SH-SY5Y (cell line): ENCODE data around the gene GSAP.

Source experiments
- GATA2 ChIP-seq: IDR thresholded peaks from 2 replicates; pipeline ENCODE4 v1.6.1; 2011; ENCODE audit warnings: mild to moderate bottlenecking, low read depth, low read length
- GATA3 ChIP-seq: IDR thresholded peaks from 2 replicates; pipeline ENCODE4 v1.6.1; 2011; ENCODE audit warnings: low read depth, mild to moderate bottlenecking, low read length, moderate library complexity

DNA sequence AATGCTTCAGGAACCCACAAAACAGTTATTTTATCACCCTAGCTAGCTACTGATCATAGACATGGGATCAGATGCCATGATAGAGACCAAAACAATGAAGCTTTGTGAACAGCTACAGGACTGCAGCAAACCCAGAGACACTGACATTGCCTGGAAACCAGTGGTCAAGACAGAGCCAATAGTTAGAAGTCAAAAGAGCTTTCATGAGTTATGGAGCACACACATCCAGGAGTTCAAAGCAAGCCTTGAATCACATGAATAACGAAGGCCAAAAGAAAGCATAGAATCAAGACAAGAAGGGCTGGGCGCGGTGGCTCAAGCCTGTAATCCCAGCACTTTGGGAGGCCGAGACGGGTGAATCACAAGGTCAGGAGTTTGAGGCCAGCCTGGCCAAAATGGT, 34.5 kb upstream of the GSAP start:
- TF ChIP-seq GATA2 (no peak), GATA3 (no peak)
